Prostate gland (tissue), 2 donors: ENCODE measurements around the gene TAT. TPM values are rescaled to one million over a fixed set of nuclear protein-coding genes. Genes with fewer than 3 reads are reported as not detected.

Experiments used
- DNase-seq: peaks from one replicate; pipeline ENCODE4 v3.0.0-alpha.2; 2019; ENCODE audit warnings: low spot score
- H3K27ac ChIP-seq, 2 donors: fragments of 200-600 bp; sonication (generic); 2 replicates each; pipeline ENCODE4 v1.5.1; 2017 to 2019
- H3K27me3 ChIP-seq: fragments of 200-600 bp; sonication (generic); replicated peaks from 2 replicates; pipeline ENCODE4 v1.5.1; 2019; ENCODE audit not compliant: insufficient read depth
- H3K36me3 ChIP-seq, 2 donors: fragments of 200-600 bp; sonication (generic); 1 replicate in 1 of 2; 2 replicates in 1 of 2; pipeline versions ENCODE4 v1.5.1 to v1.8.1; 2017 to 2019
- H3K4me1 ChIP-seq: fragments of 200-600 bp; sonication (generic); replicated peaks from 2 replicates; pipeline ENCODE4 v1.5.1; 2019
- H3K4me3 ChIP-seq, 2 donors: fragments of 200-600 bp; sonication (generic); 2 replicates each; pipeline ENCODE4 v1.5.1; 2017 to 2019
- H3K9me3 ChIP-seq: fragments of 200-600 bp; sonication (generic); 2 replicates; pipeline ENCODE4 v1.5.1; 2017
- CTCF ChIP-seq, 4 experiments: fragments of 200-600 bp in 2 of 4; fragments of 450-650 bp in 2 of 4; sonication (generic) in 2 of 4; IDR thresholded peaks; 1 replicate in 3 of 4; 2 replicates in 1 of 4; pipeline ENCODE4 v1.5.1; 2016 to 2019; ENCODE audit warnings: antibody characterized with exemption in 4 of 4, mild to moderate bottlenecking in 2 of 4, moderate library complexity in 2 of 4
- POLR2A ChIP-seq: fragments of 450-650 bp; IDR thresholded peaks from one replicate; pipeline ENCODE4 v1.6.1; 2016; ENCODE audit warnings: antibody characterized with exemption, mild to moderate bottlenecking
- POLR2AphosphoS5 ChIP-seq: sonication (generic); formaldehyde crosslinking; IDR thresholded peaks from one replicate; pipeline ENCODE4 v1.6.1; 2017; ENCODE audit warnings: antibody characterized with exemption
- WGBS: methylation state at CpG from one replicate; pipeline ENCODE4 v1.1.5; 2018; 5-methylcytosine and 5-hydroxymethylcytosine counted together
- intact Hi-C: fragments of 100-400 bp; cut with DNase I; formaldehyde crosslinking; loops from one replicate; pipeline ENCODE4 v1.14.2; 2022
- total RNA-seq, 2 donors: library from RNA; depleted of rRNA; stranded (reverse); fragments of >200 nt; gene quantifications; one replicate each; pipeline ENCODE4 v1.1.0, GENCODE V29; 2016

The TAT gene
- total RNA-seq, 2 donors from 2014 or later, result 0.17 TPM; not detected in 1

GRCh38 chr16:71536752-71537499, 40.0 kb downstream of the TAT start:
- no peaks in the 10 kb centered on the region for H3K4me1 ChIP-seq
- DNase-seq, result no peak
- 92% methylated on average over 28 of the region's 28 CpGs for WGBS
- H3K27me3 ChIP-seq, result no peaks in the 10 kb centered on the region
- H3K4me3 ChIP-seq, result no peak overlapping the region
- TF ChIP-seq CTCF (IDR thresholded peaks at IDR 0.05) (no peak), POLR2AphosphoS5 (no peak), POLR2A (no peak)
- intact Hi-C loops, result no loop called here
- H3K36me3 ChIP-seq, result no peaks in the 10 kb centered on the region
- H3K9me3 ChIP-seq, result no peaks in the 10 kb centered on the region
- H3K27ac ChIP-seq, result no peak overlapping the region

GRCh38 chr16:71532366-71532765, 44.5 kb downstream of the TAT start:
- intact Hi-C loops, result no loop called here
- Histone ChIP-seq H3K9me3 (no peaks in the 10 kb centered on the region), H3K4me3 (no peak overlapping the region), H3K27me3 (no peaks in the 10 kb centered on the region), H3K4me1 (no peaks in the 10 kb centered on the region), H3K27ac (no peak overlapping the region), H3K36me3 (no peaks in the 10 kb centered on the region)
- no peak for DNase-seq
- WGBS, result 72% methylated on average over 3 of the region's 3 CpGs
- no peak for TF ChIP-seq POLR2AphosphoS5
- no peak for TF ChIP-seq CTCF (IDR thresholded peaks at IDR 0.05)
- TF ChIP-seq POLR2A, result no peak

- no peaks in the 10 kb centered on the region for H3K36me3 ChIP-seq
- 88% methylated on average over 4 of the region's 4 CpGs for WGBS
- no peaks in the 10 kb centered on the region for H3K4me1 ChIP-seq
- intact Hi-C loops, result no loop called here
- no peak overlapping the region for H3K27ac ChIP-seq
- TF ChIP-seq POLR2A (no peak), POLR2AphosphoS5 (no peak), CTCF (IDR thresholded peaks at IDR 0.05) (no peak)
- H3K4me3 ChIP-seq, result no peak overlapping the region
- H3K27me3 ChIP-seq, result no peaks in the 10 kb centered on the region
- H3K9me3 ChIP-seq, result no peaks in the 10 kb centered on the region
- DNase-seq, result no peak
Observed at GRCh38 chr16:71528863-71529262, 48.0 kb downstream of the TAT start.

GRCh38 chr16:71528257-71528656, 48.6 kb downstream of the TAT start:
- H3K27me3 ChIP-seq, result no peaks in the 10 kb centered on the region
- no peak overlapping the region for H3K4me3 ChIP-seq
- H3K36me3 ChIP-seq, result no peaks in the 10 kb centered on the region
- intact Hi-C loops, result no loop called here
- DNase-seq, result no peak
- H3K4me1 ChIP-seq, result no peaks in the 10 kb centered on the region
- TF ChIP-seq POLR2AphosphoS5 (no peak), CTCF (IDR thresholded peaks at IDR 0.05) (no peak), POLR2A (no peak)
- no peak overlapping the region for H3K27ac ChIP-seq
- 96% methylated on average over 1 of the region's 1 CpG for WGBS
- no peaks in the 10 kb centered on the region for H3K9me3 ChIP-seq

- intact Hi-C loops, result no loop called here
- 6% methylated on average over 9 of the region's 9 CpGs for whole genome bisulfite sequencing
- DNase-seq, result peak; percentile 20
Observed at GRCh38 chr16:71526111-71526631, 50.7 kb downstream of the TAT start, which contains the start of gene CHST4. TSS of gene CHST4 (plus strand) at chr16:71526426. CDS start at chr16:71536678, 10,252 bp downstream.

More at GRCh38 chr16:71526111-71526631, 50.7 kb downstream of the TAT start, which contains the start of gene CHST4:
- Histone ChIP-seq H3K4me1 (no peaks in the 10 kb centered on the region), H3K4me3 (no peak within 1 kb of the TSS), H3K36me3 (no peaks in the 10 kb centered on the region), H3K27me3 (no peaks in the 10 kb centered on the region), H3K27ac (no peak within 1 kb of the TSS), H3K9me3 (no peaks in the 10 kb centered on the region)
- TF ChIP-seq POLR2A, result no peak
- peak; percentile 10 for TF ChIP-seq POLR2AphosphoS5
